ENCODE measurements around the gene IER5L.

DNA sequence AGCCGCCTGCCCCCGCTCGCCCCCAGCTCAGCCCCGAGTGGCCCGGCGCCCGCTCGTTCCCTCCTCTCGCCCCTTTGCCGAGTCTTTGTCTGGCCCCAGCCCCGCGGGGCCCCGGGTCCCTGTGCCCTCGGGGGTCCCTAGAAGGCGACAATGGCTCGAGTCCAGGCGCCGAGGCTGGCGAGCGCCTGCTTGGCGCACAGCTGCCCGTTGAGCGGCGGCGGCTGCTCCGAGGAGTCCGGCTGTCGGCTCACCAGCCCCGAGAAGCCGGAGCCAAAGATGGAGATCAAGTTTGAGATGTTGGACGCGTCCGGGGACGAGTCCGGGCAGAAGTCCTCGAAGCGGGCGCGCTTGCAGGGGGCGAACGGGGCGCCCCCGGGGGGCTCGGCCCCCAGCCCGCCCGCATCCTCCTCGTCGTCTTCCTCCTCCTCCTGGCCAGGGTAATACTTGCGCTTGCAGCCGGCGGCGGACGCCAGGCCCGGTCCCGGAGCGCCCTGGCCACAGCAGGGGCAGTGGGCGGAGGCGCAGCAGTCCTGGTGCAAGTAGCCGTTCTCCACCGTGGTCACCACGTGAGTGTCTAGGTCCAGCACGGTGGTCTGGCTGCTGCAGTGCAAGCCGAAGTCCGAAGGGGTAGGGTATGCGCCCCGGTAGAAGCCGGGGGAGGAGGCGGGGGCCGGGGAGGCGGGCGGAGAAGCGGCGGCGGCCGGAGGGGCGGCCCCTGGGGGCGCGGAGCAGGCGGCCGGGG, 1.2 kb downstream of the IER5L start:
- TF ChIP-seq SIN3A (IDR thresholded peaks at IDR 0.05; ENCODE audit: borderline replicate concordance, insufficient read depth, low read length) (no peak), POLR2AphosphoS5 (IDR thresholded peaks at IDR 0.05; ENCODE audit: low read depth, low read length) (no peak)
- TF ChIP-seq, protein P1, sequence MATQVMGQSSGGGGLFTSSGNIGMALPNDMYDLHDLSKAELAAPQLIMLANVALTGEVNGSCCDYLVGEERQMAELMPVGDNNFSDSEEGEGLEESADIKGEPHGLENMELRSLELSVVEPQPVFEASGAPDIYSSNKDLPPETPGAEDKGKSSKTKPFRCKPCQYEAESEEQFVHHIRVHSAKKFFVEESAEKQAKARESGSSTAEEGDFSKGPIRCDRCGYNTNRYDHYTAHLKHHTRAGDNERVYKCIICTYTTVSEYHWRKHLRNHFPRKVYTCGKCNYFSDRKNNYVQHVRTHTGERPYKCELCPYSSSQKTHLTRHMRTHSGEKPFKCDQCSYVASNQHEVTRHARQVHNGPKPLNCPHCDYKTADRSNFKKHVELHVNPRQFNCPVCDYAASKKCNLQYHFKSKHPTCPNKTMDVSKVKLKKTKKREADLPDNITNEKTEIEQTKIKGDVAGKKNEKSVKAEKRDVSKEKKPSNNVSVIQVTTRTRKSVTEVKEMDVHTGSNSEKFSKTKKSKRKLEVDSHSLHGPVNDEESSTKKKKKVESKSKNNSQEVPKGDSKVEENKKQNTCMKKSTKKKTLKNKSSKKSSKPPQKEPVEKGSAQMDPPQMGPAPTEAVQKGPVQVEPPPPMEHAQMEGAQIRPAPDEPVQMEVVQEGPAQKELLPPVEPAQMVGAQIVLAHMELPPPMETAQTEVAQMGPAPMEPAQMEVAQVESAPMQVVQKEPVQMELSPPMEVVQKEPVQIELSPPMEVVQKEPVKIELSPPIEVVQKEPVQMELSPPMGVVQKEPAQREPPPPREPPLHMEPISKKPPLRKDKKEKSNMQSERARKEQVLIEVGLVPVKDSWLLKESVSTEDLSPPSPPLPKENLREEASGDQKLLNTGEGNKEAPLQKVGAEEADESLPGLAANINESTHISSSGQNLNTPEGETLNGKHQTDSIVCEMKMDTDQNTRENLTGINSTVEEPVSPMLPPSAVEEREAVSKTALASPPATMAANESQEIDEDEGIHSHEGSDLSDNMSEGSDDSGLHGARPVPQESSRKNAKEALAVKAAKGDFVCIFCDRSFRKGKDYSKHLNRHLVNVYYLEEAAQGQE (IDR thresholded peaks at IDR 0.05; ENCODE audit: insufficient read depth in 1 of 2, low read depth in 2 of 2, low read length in 2 of 2), result no peak
